ENCODE results near the gene CCDC6. TPM values are rescaled to one million over a fixed set of nuclear protein-coding genes. Genes with fewer than 3 reads are reported as not detected.

CCDC6 gene
- total RNA-seq, 4 donors from 2014 or later, result 59.3 to 79.3 (median 64.8) TPM

- 82 to 88% methylated on average over 4 of the region's 4 CpGs for WGBS, 2 donors
- no peak overlapping the region for H3K4me3 ChIP-seq (replicated peaks in 1 of 3)
- DNase-seq, result no peak
- H3K27ac ChIP-seq, result no peak overlapping the region
- peaks cover 17 to 40% of the 10 kb centered on the region in 2 donors for H3K4me1 ChIP-seq
- intact Hi-C loops (cut with DNase I), result no loop called here
- TF ChIP-seq POLR2A (IDR thresholded peaks at IDR 0.05) (no peak), CTCF (IDR thresholded peaks at IDR 0.05) (no peak)
- H3K27me3 ChIP-seq, result no peaks in the 10 kb centered on the region
- no peaks in the 10 kb centered on the region for H3K9me3 ChIP-seq
- no peaks in the 10 kb centered on the region for H3K36me3 ChIP-seq
Measured at GRCh38 chr10:59873896-59874295, 32.5 kb downstream of the CCDC6 start.

GRCh38 chr10:59872892-59873463, 33.4 kb downstream of the CCDC6 start:
- H3K27me3 ChIP-seq, result no peaks in the 10 kb centered on the region
- no peaks in the 10 kb centered on the region for H3K36me3 ChIP-seq
- peaks cover 19 to 40% of the 10 kb centered on the region in 2 donors for H3K4me1 ChIP-seq
- no peaks in the 10 kb centered on the region for H3K9me3 ChIP-seq
- peak; percentile 46 to 63 for DNase-seq
- TF ChIP-seq POLR2A (IDR thresholded peaks at IDR 0.05) (peak in 1 of 2 donors; percentile 16), CTCF (IDR thresholded peaks at IDR 0.05) (no peak)
- no peak overlapping the region for H3K27ac ChIP-seq
- 64 to 74% methylated on average over 7 of the region's 7 CpGs for WGBS, 2 donors
- intact Hi-C loops (cut with DNase I), result no loop called here
- H3K4me3 ChIP-seq (replicated peaks in 1 of 3), result no peak overlapping the region

- H3K9me3 ChIP-seq, result no peaks in the 10 kb centered on the region
- no peak overlapping the region for H3K4me3 ChIP-seq (replicated peaks in 1 of 3)
- TF ChIP-seq CTCF (IDR thresholded peaks at IDR 0.05) (no peak), POLR2A (IDR thresholded peaks at IDR 0.05) (no peak)
- DNase-seq, result no peak
- H3K27me3 ChIP-seq, result no peaks in the 10 kb centered on the region
- no peak overlapping the region for H3K27ac ChIP-seq
- no peaks in the 10 kb centered on the region for H3K36me3 ChIP-seq
- peaks cover 24 to 41% of the 10 kb centered on the region in 2 donors for H3K4me1 ChIP-seq
- intact Hi-C loops (cut with DNase I), result no loop called here
- WGBS, 2 donors, result 98% methylated on average over 4 of the region's 4 CpGs
Measured at GRCh38 chr10:59870152-59870551, 36.2 kb downstream of the CCDC6 start.

GRCh38 chr10:59869594-59869940, 36.8 kb downstream of the CCDC6 start:
- no peaks in the 10 kb centered on the region for H3K9me3 ChIP-seq
- peaks cover 27 to 47% of the 10 kb centered on the region in 2 donors for H3K4me1 ChIP-seq
- no peak overlapping the region for H3K4me3 ChIP-seq (replicated peaks in 1 of 3)
- no peak overlapping the region for H3K27ac ChIP-seq
- intact Hi-C loops (cut with DNase I), result no loop called here
- no peak for TF ChIP-seq CTCF (IDR thresholded peaks at IDR 0.05)
- TF ChIP-seq POLR2A (IDR thresholded peaks at IDR 0.05), result no peak
- WGBS, 2 donors, result 90 to 93% methylated on average over 6 of the region's 6 CpGs
- DNase-seq, result no peak
- no peaks in the 10 kb centered on the region for H3K27me3 ChIP-seq
- H3K36me3 ChIP-seq, result no peaks in the 10 kb centered on the region

GRCh38 chr10:59868696-59869593, 37.4 kb downstream of the CCDC6 start:
- Histone ChIP-seq H3K4me3 (replicated peaks in 1 of 3) (no peak overlapping the region), H3K27me3 (no peaks in the 10 kb centered on the region), H3K9me3 (no peaks in the 10 kb centered on the region), H3K27ac (peak overlapping the region in 1 of 3 donors; percentile 0), H3K36me3 (no peaks in the 10 kb centered on the region), H3K4me1 (peaks cover 33 to 53% of the 10 kb centered on the region in 2 donors)
- 68 to 70% methylated on average over 6 of the region's 6 CpGs for WGBS, 2 donors
- TF ChIP-seq CTCF (IDR thresholded peaks at IDR 0.05) (no peak), POLR2A (IDR thresholded peaks at IDR 0.05) (no peak)
- intact Hi-C loops (cut with DNase I), result no loop called here
- no peak for DNase-seq
